ENCODE data around the gene IGF2BP2. TPM values are rescaled to one million over a fixed set of nuclear protein-coding genes. Genes with fewer than 3 reads are reported as not detected.
"Not testable (repeated sequence)": the region's sequence is repeated elsewhere in the genome, so short reads cannot be mapped to it uniquely, and the experiment has no call there.

Gene IGF2BP2
- total RNA-seq, 1 donor from 2014 or later = 17.9 TPM

- Histone ChIP-seq H3K27me3 (ENCODE audit: low read depth) (no peaks in the 10 kb centered on the region), H3K27ac (replicated peaks) (no peak overlapping the region), H3K36me3 (no peaks in the 10 kb centered on the region), H3K4me3 (no peak overlapping the region), H3K9me3 (replicated peaks) (no peaks in the 10 kb centered on the region), H3K4me1 (peaks cover 7% of the 10 kb centered on the region)
- intact Hi-C loops (cut with micrococcal nuclease) = no loop called here
- DNase-seq = no peak
- TF ChIP-seq CTCF (IDR thresholded peaks at IDR 0.05; ENCODE audit: borderline replicate concordance) = no peak
Measured at GRCh38 chr3:185708392-185708791, 116.5 kb downstream of the IGF2BP2 start.

- no peak overlapping the region for H3K4me3 ChIP-seq
- DNase-seq = no peak
- H3K27me3 ChIP-seq (ENCODE audit: low read depth) = no peaks in the 10 kb centered on the region
- TF ChIP-seq CTCF (IDR thresholded peaks at IDR 0.05; ENCODE audit: borderline replicate concordance) = no peak
- no peak overlapping the region for H3K27ac ChIP-seq (replicated peaks)
- H3K9me3 ChIP-seq (replicated peaks) = no peaks in the 10 kb centered on the region
- intact Hi-C loops (cut with micrococcal nuclease) = no loop called here
- peaks cover 25% of the 10 kb centered on the region for H3K4me1 ChIP-seq
- H3K36me3 ChIP-seq = no peaks in the 10 kb centered on the region
Measured at GRCh38 chr3:185705498-185705897, 119.3 kb downstream of the IGF2BP2 start.

GRCh38 chr3:185702262-185703225 is 122.3 kb downstream of the IGF2BP2 start:
- H3K36me3 ChIP-seq = no peaks in the 10 kb centered on the region
- DNase-seq = no peak
- H3K27ac ChIP-seq (replicated peaks) = no peak overlapping the region
- H3K4me3 ChIP-seq = peak overlapping the region; percentile 15
- H3K4me1 ChIP-seq = peaks cover 27% of the 10 kb centered on the region
- TF ChIP-seq CTCF (IDR thresholded peaks at IDR 0.05; ENCODE audit: borderline replicate concordance) = no peak
- intact Hi-C loops (cut with micrococcal nuclease) = no loop called here
- H3K9me3 ChIP-seq (replicated peaks) = no peaks in the 10 kb centered on the region
- H3K27me3 ChIP-seq (ENCODE audit: low read depth) = no peaks in the 10 kb centered on the region

- DNase-seq = no peak
- H3K9me3 ChIP-seq (replicated peaks) = no peaks in the 10 kb centered on the region
- H3K4me1 ChIP-seq = peaks cover 27% of the 10 kb centered on the region
- H3K27ac ChIP-seq (replicated peaks) = no peak overlapping the region
- intact Hi-C loops (cut with micrococcal nuclease) = no loop called here
- H3K27me3 ChIP-seq (ENCODE audit: low read depth) = no peaks in the 10 kb centered on the region
- TF ChIP-seq CTCF (IDR thresholded peaks at IDR 0.05; ENCODE audit: borderline replicate concordance) = no peak
- peak overlapping the region; percentile 15 for H3K4me3 ChIP-seq
- no peaks in the 10 kb centered on the region for H3K36me3 ChIP-seq
Measured at GRCh38 chr3:185701611-185702261, 123.1 kb downstream of the IGF2BP2 start.

- Histone ChIP-seq H3K4me3 (no peak overlapping the region), H3K27me3 (ENCODE audit: low read depth) (no peaks in the 10 kb centered on the region), H3K9me3 (replicated peaks) (no peaks in the 10 kb centered on the region), H3K36me3 (no peaks in the 10 kb centered on the region), H3K4me1 (peaks cover 27% of the 10 kb centered on the region), H3K27ac (replicated peaks) (no peak overlapping the region)
- DNase-seq = no peak
- TF ChIP-seq CTCF (IDR thresholded peaks at IDR 0.05; ENCODE audit: borderline replicate concordance) = no peak
- intact Hi-C loops (cut with micrococcal nuclease) = no loop called here
Measured at GRCh38 chr3:185699927-185700326, 124.9 kb downstream of the IGF2BP2 start.

GRCh38 chr3:185697228-185697627 is 127.6 kb downstream of the IGF2BP2 start:
- H3K27me3 ChIP-seq (ENCODE audit: low read depth); DNase-seq; intact Hi-C loops (cut with micrococcal nuclease); H3K36me3 ChIP-seq; H3K9me3 ChIP-seq (replicated peaks); H3K4me3 ChIP-seq; H3K27ac ChIP-seq (replicated peaks): not testable (repeated sequence)
- H3K4me1 ChIP-seq = peaks cover 16% of the 10 kb centered on the region
